NOMO-1 treated with dmso at 0.1 percent for 144 hours (cell line): ENCODE measurements around the gene SLC34A3.
"Not testable (repeated sequence)": the region's sequence is repeated elsewhere in the genome, so short reads cannot be mapped to it uniquely, and the experiment has no call there.

Experiments
- DNase-seq: peaks from one replicate; lab custom pipeline; 2025; ENCODE audit not compliant: unreplicated experiment; lab: John Stamatoyannopoulos, UW

SLC34A3 gene

GRCh38 chr9:137228968-137229896, 1.5 kb upstream of the SLC34A3 start:
- no peak for DNase-seq

GRCh38 chr9:137229903-137230704, 597 bp upstream of the SLC34A3 start:
- no peak for DNase-seq

- no peak for DNase-seq
Measured at GRCh38 chr9:137231372-137232039, 805 bp downstream of the SLC34A3 start.

- DNase-seq, result no peak
Measured at GRCh38 chr9:137232101-137232500, 1.4 kb downstream of the SLC34A3 start.

- DNase-seq, result no peak
Measured at GRCh38 chr9:137232510-137232909, 1.8 kb downstream of the SLC34A3 start.

GRCh38 chr9:137233143-137233980, 2.7 kb downstream of the SLC34A3 start:
- no peak for DNase-seq

GRCh38 chr9:137234055-137234697, 3.5 kb downstream of the SLC34A3 start:
- no peak for DNase-seq

GRCh38 chr9:137234758-137235423, 4.2 kb downstream of the SLC34A3 start:
- DNase-seq, result no peak

GRCh38 chr9:137235424-137236237, 4.9 kb downstream of the SLC34A3 start:
- no peak for DNase-seq

- peak; percentile 72 for DNase-seq
Measured at GRCh38 chr9:137236238-137236935, 5.7 kb downstream of the SLC34A3 start.

- DNase-seq, result no peak
Measured at GRCh38 chr9:137236936-137237421, 6.3 kb downstream of the SLC34A3 start.

- DNase-seq, result no peak
Measured at GRCh38 chr9:137237759-137238726, 7.3 kb downstream of the SLC34A3 start.

GRCh38 chr9:137239541-137240200, 9.0 kb downstream of the SLC34A3 start:
- not testable (repeated sequence) for DNase-seq

- DNase-seq, result peak; percentile 86
Measured at GRCh38 chr9:137240318-137240840, 9.7 kb downstream of the SLC34A3 start.

GRCh38 chr9:137240841-137241489, 10.3 kb downstream of the SLC34A3 start, which contains the start of gene TUBB4B:
TUBB4B (plus strand) TSS chr9:137241287; CDS start chr9:137241361, 74 bp downstream.
- DNase-seq, result peak; percentile 100
